ENCODE results near the gene DIP2C. TPM values are rescaled to one million over a fixed set of nuclear protein-coding genes. Genes with fewer than 3 reads are reported as not detected.

The DIP2C gene
- total RNA-seq, 2 donors from 2014 or later, result 9.6 to 11.9 TPM

- no peaks in the 10 kb centered on the region for H3K9me3 ChIP-seq
- no peaks in the 10 kb centered on the region for H3K27me3 ChIP-seq
- no peaks in the 10 kb centered on the region for H3K4me1 ChIP-seq
- DNase-seq (no peak), ATAC-seq (no peak)
- H3K27ac ChIP-seq, result no peak overlapping the region
- no peak overlapping the region for H3K4me3 ChIP-seq
- intact Hi-C loops (cut with DNase I), result no loop called here
- H3K36me3 ChIP-seq (replicated peaks in 1 of 2; ENCODE audit: insufficient read depth in 1 of 2, low read depth in 2 of 2), result no peaks in the 10 kb centered on the region
- 81 to 86% methylated on average over 10 to 13 of the region's 13 CpGs for WGBS, 2 donors
- TF ChIP-seq, protein P1, sequence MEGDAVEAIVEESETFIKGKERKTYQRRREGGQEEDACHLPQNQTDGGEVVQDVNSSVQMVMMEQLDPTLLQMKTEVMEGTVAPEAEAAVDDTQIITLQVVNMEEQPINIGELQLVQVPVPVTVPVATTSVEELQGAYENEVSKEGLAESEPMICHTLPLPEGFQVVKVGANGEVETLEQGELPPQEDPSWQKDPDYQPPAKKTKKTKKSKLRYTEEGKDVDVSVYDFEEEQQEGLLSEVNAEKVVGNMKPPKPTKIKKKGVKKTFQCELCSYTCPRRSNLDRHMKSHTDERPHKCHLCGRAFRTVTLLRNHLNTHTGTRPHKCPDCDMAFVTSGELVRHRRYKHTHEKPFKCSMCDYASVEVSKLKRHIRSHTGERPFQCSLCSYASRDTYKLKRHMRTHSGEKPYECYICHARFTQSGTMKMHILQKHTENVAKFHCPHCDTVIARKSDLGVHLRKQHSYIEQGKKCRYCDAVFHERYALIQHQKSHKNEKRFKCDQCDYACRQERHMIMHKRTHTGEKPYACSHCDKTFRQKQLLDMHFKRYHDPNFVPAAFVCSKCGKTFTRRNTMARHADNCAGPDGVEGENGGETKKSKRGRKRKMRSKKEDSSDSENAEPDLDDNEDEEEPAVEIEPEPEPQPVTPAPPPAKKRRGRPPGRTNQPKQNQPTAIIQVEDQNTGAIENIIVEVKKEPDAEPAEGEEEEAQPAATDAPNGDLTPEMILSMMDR (IDR thresholded peaks at IDR 0.05), result no peak
- no peak for TF ChIP-seq POLR2A (IDR thresholded peaks at IDR 0.05)
Measured at GRCh38 chr10:522350-522749, 167.1 kb downstream of the DIP2C start.

GRCh38 chr10:521261-522250 is 167.9 kb downstream of the DIP2C start:
- H3K9me3 ChIP-seq, result no peaks in the 10 kb centered on the region
- no peak overlapping the region for H3K4me3 ChIP-seq
- H3K4me1 ChIP-seq, result no peaks in the 10 kb centered on the region
- ATAC-seq (no peak), DNase-seq (no peak)
- TF ChIP-seq, protein P1 (IDR thresholded peaks at IDR 0.05), result no peak
- no peak for TF ChIP-seq POLR2A (IDR thresholded peaks at IDR 0.05)
- H3K36me3 ChIP-seq (replicated peaks in 1 of 2; ENCODE audit: insufficient read depth in 1 of 2, low read depth in 2 of 2), result no peaks in the 10 kb centered on the region
- H3K27ac ChIP-seq, result no peak overlapping the region
- H3K27me3 ChIP-seq, result no peaks in the 10 kb centered on the region
- WGBS, 2 donors, result 66 to 75% methylated on average over 16 of the region's 17 CpGs
- intact Hi-C loops (cut with DNase I), result no loop called here

DNA sequence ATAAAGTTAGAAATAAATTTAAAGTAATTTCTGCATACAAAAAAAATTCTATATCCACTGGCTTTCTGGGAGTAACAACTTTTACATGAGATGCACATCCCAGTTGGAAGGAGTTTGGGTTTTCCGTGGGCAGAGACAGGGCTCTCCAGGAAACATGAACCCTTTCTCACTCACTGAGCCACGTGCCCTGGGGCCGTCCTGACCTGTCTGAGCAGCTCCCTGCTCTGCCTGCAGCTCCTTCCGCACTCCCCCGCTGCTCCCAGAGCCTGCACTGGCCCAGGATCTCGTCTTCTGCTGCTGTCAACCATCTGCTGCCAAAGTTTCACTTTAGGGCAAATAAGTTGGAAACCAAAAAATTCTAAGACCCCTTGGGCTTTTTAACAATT is 169.1 kb downstream of the DIP2C start:
- Histone ChIP-seq H3K36me3 (replicated peaks in 1 of 2; ENCODE audit: insufficient read depth in 1 of 2, low read depth in 2 of 2) (no peaks in the 10 kb centered on the region), H3K4me1 (peaks cover 4% of the 10 kb centered on the region), H3K4me3 (no peak overlapping the region), H3K9me3 (no peaks in the 10 kb centered on the region), H3K27ac (no peak overlapping the region), H3K27me3 (no peaks in the 10 kb centered on the region)
- no peak for ATAC-seq
- 70 to 80% methylated on average over 6 of the region's 6 CpGs for WGBS, 2 donors
- no peak for DNase-seq
- intact Hi-C loops (cut with DNase I), result no loop called here
- no peak for TF ChIP-seq POLR2A (IDR thresholded peaks at IDR 0.05)
- TF ChIP-seq, protein P1 (IDR thresholded peaks at IDR 0.05), result no peak

- Histone ChIP-seq H3K36me3 (replicated peaks in 1 of 2; ENCODE audit: insufficient read depth in 1 of 2, low read depth in 2 of 2) (no peaks in the 10 kb centered on the region), H3K4me3 (no peak overlapping the region), H3K9me3 (no peaks in the 10 kb centered on the region), H3K27ac (no peak overlapping the region), H3K4me1 (peaks cover 4% of the 10 kb centered on the region), H3K27me3 (no peaks in the 10 kb centered on the region)
- TF ChIP-seq POLR2A (IDR thresholded peaks at IDR 0.05), result no peak
- TF ChIP-seq, protein P1 (IDR thresholded peaks at IDR 0.05), result no peak
- 86 to 95% methylated on average over 25 of the region's 25 CpGs for WGBS, 2 donors
- intact Hi-C loops (cut with DNase I), result no loop called here
- ATAC-seq (no peak), DNase-seq (peak in 1 of 4 donors; percentile 6)
Measured at GRCh38 chr10:519716-520401, 169.6 kb downstream of the DIP2C start.
